Right lobe of liver (tissue), 6 donors: ENCODE results near the gene CACNG4. TPM values are rescaled to one million over a fixed set of nuclear protein-coding genes. Genes with fewer than 3 reads are reported as not detected.

ENCODE experiments used
- ATAC-seq, 4 donors: fragments of 200-7000 bp; cut with Tn5 transposase; one replicate each; pipeline ENCODE4 v1.9.1; 2020; ENCODE audit warnings: mild to moderate bottlenecking in 4 of 4, moderate library complexity in 4 of 4
- DNase-seq, 3 donors: peaks; one replicate each; pipeline ENCODE4 v3.0.0-alpha.2; 2020
- H3K27ac ChIP-seq, 3 donors: fragments of 200-600 bp; one replicate each; pipeline ENCODE4 v1.8.0; 2022
- H3K27me3 ChIP-seq, 2 donors: fragments of 200-600 bp; one replicate each; pipeline ENCODE4 v1.8.0; 2022
- H3K36me3 ChIP-seq, 4 donors: fragments of 200-600 bp; sonication (generic) in 1 of 4; one replicate each; pipeline versions ENCODE4 v1.5.1 to v1.8.0; 2017 to 2022; ENCODE audit warnings: control low read depth in 1 of 4
- H3K4me1 ChIP-seq, 4 donors: fragments of 200-600 bp; sonication (generic) in 1 of 4; one replicate each; pipeline versions ENCODE4 v1.5.1 to v1.8.0; 2017 to 2022; ENCODE audit warnings: control low read depth in 1 of 4
- H3K4me3 ChIP-seq, 3 donors: fragments of 200-600 bp; one replicate each; pipeline ENCODE4 v1.8.0; 2022
- H3K9me3 ChIP-seq, 4 donors: fragments of 200-600 bp; sonication (generic) in 1 of 4; one replicate each; pipeline versions ENCODE4 v1.5.1 to v1.8.0; 2017 to 2022; ENCODE audit warnings: control low read depth in 1 of 4
- POLR2A ChIP-seq: fragments of 450-650 bp; IDR thresholded peaks from one replicate; pipeline ENCODE4 v1.6.1; 2017; ENCODE audit warnings: antibody characterized with exemption, mild to moderate bottlenecking
- WGBS: methylation state at CpG from one replicate; pipeline ENCODE4 v1.1.6; 2018; ENCODE audit warnings: low coverage, low lambda C conversion rate; ENCODE audit not compliant: insufficient coverage; ENCODE audit errors: missing lambda C conversion rate; 5-methylcytosine and 5-hydroxymethylcytosine counted together
- intact Hi-C, 2 donors: fragments of 100-400 bp; cut with DNase I; formaldehyde crosslinking; loops; one replicate each; pipeline versions ENCODE4 v1.11.2 to v1.14.1; 2022
- total RNA-seq, 6 experiments: library from RNA; depleted of rRNA in 2 of 6; stranded (reverse); fragments of >200 nt in 2 of 6; fragmentation: NEBNext Ultra II Directional in 3 of 6; extraction: Animal tissue kit (Norgen Biotek cat#: 25700) in 3 of 6; gene quantifications; one replicate each; pipeline versions ENCODE4 v1.1.0 to v1.2.4, GENCODE V29; 2016 to 2023
- TF ChIP-seq, protein P1 (sequence below), 4 donors: fragments of 200-600 bp in 3 of 4; fragments of 450-650 bp in 1 of 4; IDR thresholded peaks; one replicate each; pipeline versions ENCODE4 v1.5.1 to v1.8.0; 2016 to 2022; ENCODE audit warnings: antibody characterized with exemption in 4 of 4, mild to moderate bottlenecking in 2 of 4
- donor health status: DM: no; HTN: yes; CAD: no.
- donor health status: DM: no; HTN: no; CAD: no.
- donor health status: DM: no; HTN: no; CAD: no.
- donor health status: DM: no; HTN: yes; CAD: no.
- donor health status: DM: no; HTN: yes; CAD: no.

The CACNG4 gene
- total RNA-seq, 6 experiments from 2014 or later = not detected

- ATAC-seq = peak in 2 of 4 donors; percentile 58 to 93
- Histone ChIP-seq H3K4me3 (no peak overlapping the region), H3K27me3 (no peaks in the 10 kb centered on the region), H3K4me1 (no peaks in the 10 kb centered on the region), H3K9me3 (no peaks in the 10 kb centered on the region), H3K36me3 (no peaks in the 10 kb centered on the region), H3K27ac (no peak overlapping the region)
- TF ChIP-seq POLR2A = no peak
- TF ChIP-seq, protein P1, sequence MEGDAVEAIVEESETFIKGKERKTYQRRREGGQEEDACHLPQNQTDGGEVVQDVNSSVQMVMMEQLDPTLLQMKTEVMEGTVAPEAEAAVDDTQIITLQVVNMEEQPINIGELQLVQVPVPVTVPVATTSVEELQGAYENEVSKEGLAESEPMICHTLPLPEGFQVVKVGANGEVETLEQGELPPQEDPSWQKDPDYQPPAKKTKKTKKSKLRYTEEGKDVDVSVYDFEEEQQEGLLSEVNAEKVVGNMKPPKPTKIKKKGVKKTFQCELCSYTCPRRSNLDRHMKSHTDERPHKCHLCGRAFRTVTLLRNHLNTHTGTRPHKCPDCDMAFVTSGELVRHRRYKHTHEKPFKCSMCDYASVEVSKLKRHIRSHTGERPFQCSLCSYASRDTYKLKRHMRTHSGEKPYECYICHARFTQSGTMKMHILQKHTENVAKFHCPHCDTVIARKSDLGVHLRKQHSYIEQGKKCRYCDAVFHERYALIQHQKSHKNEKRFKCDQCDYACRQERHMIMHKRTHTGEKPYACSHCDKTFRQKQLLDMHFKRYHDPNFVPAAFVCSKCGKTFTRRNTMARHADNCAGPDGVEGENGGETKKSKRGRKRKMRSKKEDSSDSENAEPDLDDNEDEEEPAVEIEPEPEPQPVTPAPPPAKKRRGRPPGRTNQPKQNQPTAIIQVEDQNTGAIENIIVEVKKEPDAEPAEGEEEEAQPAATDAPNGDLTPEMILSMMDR (IDR thresholded peaks at IDR 0.05) = no peak
- WGBS = 40% methylated on average over 5 of the region's 10 CpGs
- peak in 2 of 3 donors; percentile 28 to 33 for DNase-seq
- intact Hi-C loops = no loop called here
Observed at GRCh38 chr17:66952031-66952524, 12.4 kb upstream of the CACNG4 start.

DNA sequence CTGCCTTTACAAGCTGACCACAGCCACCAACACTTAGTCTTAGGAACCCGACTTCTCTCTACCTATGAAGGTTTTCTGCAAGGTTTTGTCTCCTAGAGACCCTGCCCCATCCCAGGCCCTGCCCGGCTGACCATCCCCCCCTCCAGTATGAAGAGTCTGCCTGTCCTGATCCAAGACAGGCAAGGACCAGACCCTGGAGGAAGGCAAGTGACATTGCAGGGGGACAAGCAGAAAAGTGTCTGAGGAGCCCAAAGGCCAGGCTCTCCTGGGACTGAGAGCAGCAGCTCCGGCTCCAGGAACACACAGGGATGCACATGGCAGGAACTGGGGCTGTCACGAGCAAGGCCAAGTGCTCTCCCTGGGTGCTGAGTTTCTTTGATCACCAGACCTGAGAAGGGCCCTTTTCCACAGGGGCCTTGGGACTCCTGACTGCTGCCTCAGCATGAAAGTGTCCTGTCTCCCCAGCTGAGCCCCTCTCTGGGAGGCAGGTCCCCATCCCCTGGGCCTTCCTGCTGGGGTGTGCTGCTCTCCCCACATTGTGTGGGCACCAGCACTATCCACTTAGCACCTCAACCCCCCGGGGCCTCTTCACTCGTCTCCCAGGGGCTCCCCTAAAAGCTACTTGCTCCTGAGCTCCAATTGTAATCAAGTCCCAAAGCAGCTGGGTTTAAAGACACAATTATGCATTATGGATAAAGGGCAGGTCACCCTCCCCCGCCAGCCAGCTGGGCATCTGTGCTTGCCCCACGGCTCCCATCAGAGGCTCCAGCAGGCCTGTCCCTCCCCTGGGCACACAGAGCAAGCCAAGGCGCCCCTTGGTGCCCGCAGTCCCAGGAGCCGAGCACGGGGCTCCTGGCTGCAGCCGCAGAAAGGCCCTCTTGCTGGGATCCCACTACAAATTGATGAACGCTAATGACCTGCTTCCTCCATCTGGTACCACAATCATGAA, 11.6 kb upstream of the CACNG4 start:
- no peak overlapping the region for H3K27ac ChIP-seq
- DNase-seq (no peak), ATAC-seq (no peak)
- H3K9me3 ChIP-seq = no peaks in the 10 kb centered on the region
- no peaks in the 10 kb centered on the region for H3K36me3 ChIP-seq
- intact Hi-C loops = no loop called here
- TF ChIP-seq, protein P1 (IDR thresholded peaks at IDR 0.05) = no peak
- TF ChIP-seq POLR2A = no peak
- H3K4me3 ChIP-seq = no peak overlapping the region
- no peaks in the 10 kb centered on the region for H3K4me1 ChIP-seq
- no peaks in the 10 kb centered on the region for H3K27me3 ChIP-seq
- WGBS = 0% methylated on average over 1 of the region's 14 CpGs

GRCh38 chr17:66953630-66954020, 10.9 kb upstream of the CACNG4 start:
- Histone ChIP-seq H3K36me3 (no peaks in the 10 kb centered on the region), H3K27ac (no peak overlapping the region), H3K9me3 (no peaks in the 10 kb centered on the region), H3K4me3 (no peak overlapping the region), H3K4me1 (no peaks in the 10 kb centered on the region), H3K27me3 (no peaks in the 10 kb centered on the region)
- DNase-seq (no peak), ATAC-seq (no peak)
- 37% methylated on average over 6 of the region's 7 CpGs for WGBS
- TF ChIP-seq POLR2A = no peak
- TF ChIP-seq, protein P1 (IDR thresholded peaks at IDR 0.05) = no peak
- intact Hi-C loops = no loop called here

DNA sequence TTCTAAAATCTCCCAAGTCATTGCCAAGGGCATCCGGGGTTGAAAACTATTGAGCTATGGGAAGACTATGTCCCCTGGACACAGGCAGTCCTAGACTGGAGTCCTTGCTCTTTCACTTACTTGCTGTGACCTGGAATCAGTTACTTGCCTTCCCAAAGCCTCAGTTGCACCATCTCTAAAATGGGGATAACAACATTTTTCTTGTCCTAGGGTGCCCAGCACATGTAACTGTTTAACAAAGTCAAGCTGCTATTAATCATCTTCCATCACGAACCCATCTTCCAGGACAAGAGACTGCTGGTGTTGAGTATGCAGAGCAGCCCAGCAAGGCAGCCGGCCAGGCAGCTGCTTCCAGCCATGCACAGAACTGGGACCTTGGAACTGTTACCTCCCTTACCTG, 9.9 kb upstream of the CACNG4 start:
- TF ChIP-seq, protein P1 (IDR thresholded peaks at IDR 0.05) = no peak
- no peak for TF ChIP-seq POLR2A
- 100% methylated on average over 1 of the region's 3 CpGs for WGBS
- Histone ChIP-seq H3K4me1 (no peaks in the 10 kb centered on the region), H3K27me3 (no peaks in the 10 kb centered on the region), H3K9me3 (no peaks in the 10 kb centered on the region), H3K36me3 (no peaks in the 10 kb centered on the region), H3K4me3 (no peak overlapping the region), H3K27ac (no peak overlapping the region)
- DNase-seq (no peak), ATAC-seq (no peak)
- intact Hi-C loops = no loop called here
